Trophoblast cell (in vitro differentiated cells and primary cell): Measurements from ENCODE around the gene MYO16.

Source experiments
- DNase-seq, 2 donors: peaks; one replicate each; pipeline ENCODE4 v3.0.0-alpha.2; 2016
- H2AFZ ChIP-seq: 2 replicates; pipeline ENCODE4 v1.6.1; 2013; ENCODE audit warnings: low read length, moderate library complexity, mild to moderate bottlenecking; ENCODE audit not compliant: insufficient read depth, poor library complexity
- H2AK5ac ChIP-seq: 2 replicates; pipeline ENCODE4 v1.6.1; 2013; ENCODE audit warnings: mild to moderate bottlenecking, low read length
- H2BK120ac ChIP-seq: 2 replicates; pipeline ENCODE4 v1.6.1; 2013; ENCODE audit warnings: low read length, mild to moderate bottlenecking, moderate library complexity; ENCODE audit not compliant: insufficient read depth, poor library complexity
- H2BK12ac ChIP-seq: 2 replicates; pipeline ENCODE4 v1.6.1; 2013; ENCODE audit warnings: mild to moderate bottlenecking, low read length, moderate library complexity
- H2BK5ac ChIP-seq: 2 replicates; pipeline ENCODE4 v1.6.1; 2013; ENCODE audit warnings: low read length, low read depth, moderate library complexity, mild to moderate bottlenecking; ENCODE audit not compliant: poor library complexity
- H3K14ac ChIP-seq: 2 replicates; pipeline ENCODE4 v1.6.1; 2013; ENCODE audit warnings: mild to moderate bottlenecking, low read length
- H3K18ac ChIP-seq: 2 replicates; pipeline ENCODE4 v1.6.1; 2013; ENCODE audit warnings: mild to moderate bottlenecking, low read length
- H3K23ac ChIP-seq: 2 replicates; pipeline ENCODE4 v1.6.1; 2013; ENCODE audit warnings: low read length
- H3K27ac ChIP-seq: 2 replicates; pipeline ENCODE4 v1.5.1; 2013; ENCODE audit warnings: low read depth, mild to moderate bottlenecking, inconsistent platforms, low read length, moderate library complexity
- H3K27me3 ChIP-seq: 2 replicates; pipeline ENCODE4 v1.6.1; 2013; ENCODE audit warnings: inconsistent platforms, mild to moderate bottlenecking, low read length, moderate library complexity; ENCODE audit not compliant: insufficient read depth
- H3K36me3 ChIP-seq, 2 experiments: 1 replicate in 1 of 2; 2 replicates in 1 of 2; pipeline ENCODE4 v1.6.1; 2013; ENCODE audit warnings: low read length in 2 of 2, mild to moderate bottlenecking in 2 of 2, moderate library complexity in 1 of 2; ENCODE audit not compliant: insufficient read depth in 2 of 2, control insufficient read depth in 1 of 2
- H3K4ac ChIP-seq: 2 replicates; pipeline ENCODE4 v1.6.1; 2013; ENCODE audit warnings: low read depth, mild to moderate bottlenecking, low read length, moderate library complexity
- H3K4me1 ChIP-seq, 2 experiments: 1 replicate in 1 of 2; 2 replicates in 1 of 2; pipeline ENCODE4 v1.6.1; 2013; ENCODE audit warnings: low read length in 2 of 2, mild to moderate bottlenecking in 2 of 2, moderate library complexity in 1 of 2; ENCODE audit not compliant: insufficient read depth in 2 of 2, control insufficient read depth in 1 of 2
- H3K4me2 ChIP-seq: 2 replicates; pipeline ENCODE4 v1.6.1; 2013; ENCODE audit warnings: inconsistent platforms, mild to moderate bottlenecking, low read length, moderate library complexity
- H3K4me3 ChIP-seq: 2 replicates; pipeline ENCODE4 v1.5.1; 2013; ENCODE audit warnings: mild to moderate bottlenecking, low read depth, low read length, inconsistent platforms
- H3K79me1 ChIP-seq: one replicate; pipeline ENCODE4 v1.6.1; 2013; ENCODE audit warnings: low read length
- H3K79me2 ChIP-seq: 2 replicates; pipeline ENCODE4 v1.6.1; 2013; ENCODE audit warnings: low read length, mild to moderate bottlenecking; ENCODE audit not compliant: control insufficient read depth, insufficient read depth, poor library complexity
- H3K9ac ChIP-seq: 2 replicates; pipeline ENCODE4 v1.6.1; 2013; ENCODE audit warnings: mild to moderate bottlenecking, low read length
- H3K9me3 ChIP-seq: 2 replicates; pipeline ENCODE4 v1.6.1; 2013; ENCODE audit warnings: low read depth, mild to moderate bottlenecking, control low read depth, inconsistent platforms, low read length; ENCODE audit not compliant: insufficient read depth
- H4K12ac ChIP-seq: 2 replicates; pipeline ENCODE4 v1.6.1; 2013; ENCODE audit warnings: low read depth, mild to moderate bottlenecking, low read length, moderate library complexity
- H4K8ac ChIP-seq: 2 replicates; pipeline ENCODE4 v1.6.1; 2013; ENCODE audit warnings: low read depth, mild to moderate bottlenecking, low read length, moderate library complexity
- H4K91ac ChIP-seq: one replicate; pipeline ENCODE4 v1.6.1; 2013; ENCODE audit warnings: low read depth, mild to moderate bottlenecking, low read length, moderate library complexity
- WGBS: extraction: QIAGEN DNeasy Blood & Tissue Kit; methylation state at CpG from one replicate; pipeline ENCODE4 v1.1.7; 2013; ENCODE audit warnings: missing lambda C conversion rate; ENCODE audit not compliant: insufficient read length, insufficient coverage; ENCODE audit errors: extremely low coverage; 5-methylcytosine and 5-hydroxymethylcytosine counted together

Gene MYO16

DNA sequence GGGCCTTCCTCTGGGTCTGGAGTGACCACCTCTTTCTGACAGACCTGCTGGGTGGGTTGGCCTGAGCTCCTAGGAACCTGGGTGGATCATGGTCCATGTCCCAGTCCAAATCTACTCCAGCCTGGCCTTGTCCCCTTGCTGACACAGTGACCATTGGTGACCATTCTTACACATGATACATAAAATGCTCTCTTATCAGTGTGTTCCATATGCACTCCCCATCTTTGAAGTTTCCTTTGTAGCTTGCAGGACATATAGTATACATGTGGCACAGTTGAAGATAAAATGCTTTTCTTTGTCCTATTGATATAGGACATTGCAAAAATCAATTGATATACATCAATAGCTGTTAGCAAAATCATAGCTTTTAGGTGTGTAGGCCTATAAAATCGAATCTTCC is 291.8 kb downstream of the MYO16 start:
- Histone ChIP-seq H3K9me3 (peaks cover 4% of the 10 kb centered on the region), H3K23ac (no peak overlapping the region), H2BK5ac (no peak overlapping the region), H3K79me2 (no peaks in the 10 kb centered on the region), H2AK5ac (no peak overlapping the region), H3K4me2 (no peak overlapping the region), H3K79me1 (no peaks in the 10 kb centered on the region), H2BK12ac (no peak overlapping the region), H4K91ac (no peak overlapping the region), H2BK120ac (no peak overlapping the region), H2AFZ (no peak overlapping the region), H4K8ac (no peak overlapping the region), H3K14ac (no peak overlapping the region), H3K18ac (no peak overlapping the region), H4K12ac (no peak overlapping the region), H3K4me1 (no peaks in the 10 kb centered on the region), H3K4me3 (no peak overlapping the region), H3K27ac (no peak overlapping the region), H3K27me3 (no peaks in the 10 kb centered on the region), H3K4ac (no peak overlapping the region), H3K9ac (no peak overlapping the region), H3K36me3 (no peaks in the 10 kb centered on the region)
- no CpG with 5 or more reads among the region's 1 CpG for WGBS
- DNase-seq, result no peak

- peaks cover 4% of the 10 kb centered on the region for H3K9me3 ChIP-seq
- H3K14ac ChIP-seq, result no peak overlapping the region
- no CpG with 5 or more reads among the region's 5 CpGs for WGBS
- H3K79me2 ChIP-seq, result no peaks in the 10 kb centered on the region
- no peak overlapping the region for H3K9ac ChIP-seq
- no peak overlapping the region for H3K23ac ChIP-seq
- no peak overlapping the region for H3K4ac ChIP-seq
- no peak overlapping the region for H4K91ac ChIP-seq
- H2BK5ac ChIP-seq, result no peak overlapping the region
- H3K36me3 ChIP-seq, result no peaks in the 10 kb centered on the region
- H2AFZ ChIP-seq, result no peak overlapping the region
- no peak for DNase-seq
- H2BK120ac ChIP-seq, result no peak overlapping the region
- H3K4me2 ChIP-seq, result no peak overlapping the region
- H2AK5ac ChIP-seq, result no peak overlapping the region
- no peak overlapping the region for H4K12ac ChIP-seq
- no peak overlapping the region for H3K18ac ChIP-seq
- H3K27me3 ChIP-seq, result no peaks in the 10 kb centered on the region
- no peaks in the 10 kb centered on the region for H3K79me1 ChIP-seq
- H3K4me3 ChIP-seq, result no peak overlapping the region
- no peak overlapping the region for H4K8ac ChIP-seq
- no peaks in the 10 kb centered on the region for H3K4me1 ChIP-seq
- no peak overlapping the region for H3K27ac ChIP-seq
- no peak overlapping the region for H2BK12ac ChIP-seq
Observed at GRCh38 chr13:108922108-108922507, 292.7 kb downstream of the MYO16 start.

GRCh38 chr13:108923386-108924047 is 294.1 kb downstream of the MYO16 start:
- H3K79me1 ChIP-seq, result no peaks in the 10 kb centered on the region
- no peak overlapping the region for H4K12ac ChIP-seq
- no peak for DNase-seq
- H3K9me3 ChIP-seq, result peaks cover 4% of the 10 kb centered on the region
- H3K4me2 ChIP-seq, result no peak overlapping the region
- H3K79me2 ChIP-seq, result no peaks in the 10 kb centered on the region
- no peak overlapping the region for H4K8ac ChIP-seq
- H3K27me3 ChIP-seq, result no peaks in the 10 kb centered on the region
- no peaks in the 10 kb centered on the region for H3K36me3 ChIP-seq
- H3K18ac ChIP-seq, result no peak overlapping the region
- no peaks in the 10 kb centered on the region for H3K4me1 ChIP-seq
- no peak overlapping the region for H3K27ac ChIP-seq
- H4K91ac ChIP-seq, result no peak overlapping the region
- H2AFZ ChIP-seq, result no peak overlapping the region
- H2BK120ac ChIP-seq, result no peak overlapping the region
- H3K14ac ChIP-seq, result no peak overlapping the region
- no peak overlapping the region for H2BK12ac ChIP-seq
- H2BK5ac ChIP-seq, result no peak overlapping the region
- no peak overlapping the region for H2AK5ac ChIP-seq
- H3K23ac ChIP-seq, result no peak overlapping the region
- no peak overlapping the region for H3K4me3 ChIP-seq
- no peak overlapping the region for H3K4ac ChIP-seq
- H3K9ac ChIP-seq, result no peak overlapping the region
- WGBS, result no CpG with 5 or more reads among the region's 15 CpGs

- Histone ChIP-seq H2BK5ac (no peak overlapping the region), H4K8ac (no peak overlapping the region), H3K79me2 (no peaks in the 10 kb centered on the region), H3K79me1 (no peaks in the 10 kb centered on the region), H3K23ac (no peak overlapping the region), H2BK120ac (no peak overlapping the region), H3K4me2 (no peak overlapping the region), H3K9me3 (peaks cover 4% of the 10 kb centered on the region), H2BK12ac (no peak overlapping the region), H2AFZ (no peak overlapping the region), H3K4me1 (no peaks in the 10 kb centered on the region), H2AK5ac (no peak overlapping the region), H3K14ac (no peak overlapping the region), H3K9ac (no peak overlapping the region), H3K4me3 (no peak overlapping the region), H3K4ac (no peak overlapping the region), H3K27ac (no peak overlapping the region), H4K91ac (no peak overlapping the region), H4K12ac (no peak overlapping the region), H3K27me3 (no peaks in the 10 kb centered on the region), H3K36me3 (no peaks in the 10 kb centered on the region), H3K18ac (no peak overlapping the region)
- peak in 1 of 2 donors; percentile 47 for DNase-seq
- WGBS, result no CpG with 5 or more reads among the region's 5 CpGs
Observed at GRCh38 chr13:108924134-108924533, 294.7 kb downstream of the MYO16 start.
